AG20443 (cell line): ENCODE results near the gene MAGOH.

Experiments
- DNase-seq: peaks from one replicate; pipeline ENCODE4 v3.0.0; 2012; ENCODE audit warnings: low spot score, mixed read lengths

The MAGOH gene

GRCh38 chr1:53270107-53270506 lies 31.8 kb upstream of the MAGOH start:
- no peak for DNase-seq

DNA sequence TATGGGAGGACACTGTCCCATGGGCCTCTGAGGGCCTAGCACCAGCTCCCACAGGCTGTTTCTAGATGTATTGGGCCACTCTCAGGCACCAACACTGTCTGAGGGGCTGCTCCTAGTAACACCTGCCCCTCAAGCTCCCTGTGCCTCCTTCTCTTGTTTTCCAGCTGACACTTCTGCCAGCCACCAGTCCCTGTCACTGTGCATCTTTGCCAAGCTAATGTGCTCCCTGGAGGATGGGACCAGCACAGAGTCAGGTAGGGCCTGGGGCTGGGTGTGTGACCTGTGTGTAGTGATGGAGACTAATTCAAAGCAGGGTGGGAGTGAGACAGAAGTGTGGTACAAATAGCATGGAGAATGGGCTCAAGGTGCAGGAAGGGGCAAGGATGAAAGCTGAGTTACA lies 29.4 kb upstream of the MAGOH start:
- no peak for DNase-seq

- DNase-seq, result peak; percentile 31
Observed at GRCh38 chr1:53266038-53266437, 27.7 kb upstream of the MAGOH start.

- peak; percentile 36 for DNase-seq
Observed at GRCh38 chr1:53265581-53265980, 27.3 kb upstream of the MAGOH start.

DNA sequence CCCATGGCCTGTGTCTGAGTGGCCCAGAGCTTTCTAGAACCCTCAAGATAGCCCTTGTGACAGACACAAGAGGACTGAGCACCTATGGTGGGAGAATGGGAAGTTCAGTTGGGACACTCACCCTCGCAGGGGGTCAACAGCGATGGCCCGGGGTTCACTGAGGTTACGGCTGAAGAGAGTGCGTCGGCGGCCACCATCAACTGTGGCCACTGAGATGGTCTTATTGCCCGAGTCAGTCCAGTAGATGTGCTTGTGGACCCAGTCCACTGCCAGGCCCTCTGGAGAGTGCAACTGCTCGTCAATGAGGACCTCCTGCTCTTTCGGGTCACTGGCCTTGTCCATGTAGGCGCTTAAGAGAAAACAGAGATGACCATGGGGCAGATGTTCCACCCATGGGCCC lies 25.7 kb upstream of the MAGOH start:
- DNase-seq, result no peak

GRCh38 chr1:53262000-53262399 lies 23.7 kb upstream of the MAGOH start:
- DNase-seq, result no peak

- DNase-seq, result no peak
Observed at GRCh38 chr1:53260631-53261247, 22.4 kb upstream of the MAGOH start.

- no peak for DNase-seq
Observed at GRCh38 chr1:53259932-53260331, 21.6 kb upstream of the MAGOH start.

DNA sequence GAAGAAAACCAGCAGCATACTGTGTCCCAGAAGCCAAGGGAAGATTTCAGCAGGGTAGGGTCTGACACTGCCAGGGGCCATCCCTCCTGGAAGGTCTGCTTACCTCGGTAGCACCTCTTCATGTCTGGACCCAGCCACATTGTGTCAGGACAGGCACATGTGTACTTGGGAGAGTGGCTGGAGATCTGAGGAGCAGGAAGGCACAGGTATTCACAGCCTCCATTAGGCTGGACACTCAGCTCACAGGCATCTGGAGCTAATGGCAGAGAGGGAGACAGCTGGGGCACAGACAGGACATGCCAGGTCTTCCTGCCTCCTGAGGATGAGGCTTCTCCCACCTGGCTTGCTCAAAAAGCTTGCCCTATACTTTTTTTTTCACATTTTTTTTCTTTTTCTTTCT lies 19.9 kb upstream of the MAGOH start:
- DNase-seq, result no peak

GRCh38 chr1:53257454-53258081 lies 19.2 kb upstream of the MAGOH start:
- DNase-seq, result no peak

- DNase-seq, result no peak
Observed at GRCh38 chr1:53256511-53257453, 18.5 kb upstream of the MAGOH start.

DNA sequence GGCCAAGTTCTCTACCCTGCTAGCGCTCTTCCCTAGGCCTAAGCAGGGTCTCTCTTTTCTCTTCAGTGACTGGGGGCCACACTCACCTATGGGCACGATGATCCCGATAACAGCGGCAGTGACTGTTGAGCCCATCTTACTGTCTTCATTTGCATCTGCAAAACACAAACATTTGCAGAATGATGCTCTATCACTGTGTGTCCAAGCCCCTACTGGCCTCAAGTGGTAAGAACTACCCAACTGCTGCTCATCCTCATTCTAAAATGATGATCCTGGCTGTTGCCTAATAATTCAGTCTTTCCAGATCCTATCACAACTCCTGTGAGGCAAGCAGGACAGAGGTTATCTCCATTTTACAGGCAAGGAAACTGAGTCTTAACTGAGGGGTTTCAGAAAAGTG lies 16.7 kb upstream of the MAGOH start:
- DNase-seq, result no peak

GRCh38 chr1:53254011-53254640 lies 15.8 kb upstream of the MAGOH start:
- DNase-seq, result no peak

GRCh38 chr1:53250325-53250724 lies 12.0 kb upstream of the MAGOH start:
- DNase-seq, result no peak

GRCh38 chr1:53249706-53250105 lies 11.4 kb upstream of the MAGOH start:
- no peak for DNase-seq

- peak; percentile 69 for DNase-seq
Observed at GRCh38 chr1:53246261-53247134, 8.2 kb upstream of the MAGOH start.

- no peak for DNase-seq
Observed at GRCh38 chr1:53244141-53244540, 5.8 kb upstream of the MAGOH start.

GRCh38 chr1:53242381-53242780 lies 4.1 kb upstream of the MAGOH start:
- no peak for DNase-seq

GRCh38 chr1:53241828-53242227 lies 3.5 kb upstream of the MAGOH start:
- no peak for DNase-seq

GRCh38 chr1:53237638-53238037 lies 680 bp downstream of the MAGOH start:
- DNase-seq, result no peak

- no peak for DNase-seq
Observed at GRCh38 chr1:53220962-53221286, 17.4 kb downstream of the MAGOH start.
